K562 (cell line): Measurements from ENCODE around the gene BSPH1. TPM values are rescaled to one million over a fixed set of nuclear protein-coding genes. Genes with fewer than 3 reads are reported as not detected.
A peak's percentile ranks its signal among the peaks of the same experiment; 100 is the strongest.

Source experiments
- ATAC-seq: fragments of 200-7000 bp; cut with Tn5 transposase; 3 replicates; pipeline ENCODE4 v1.9.1; 2020; ENCODE audit warnings: moderate library complexity
- BruUV-seq: library from RNA; stranded (reverse); fragments of 400-500 nt; replicated peaks from 2 replicates; lab custom pipeline; 2021; lab: Mats Ljungman, UMichigan
- CTCF ChIA-PET: fragments of 300-600 bp; formaldehyde crosslinking; extraction: SDS; loops from one replicate; lab custom pipeline; 2021; ENCODE audit warnings: low intra/inter-chr PET ratio; lab: Yijun Ruan, JAX
- POLR2A ChIA-PET: fragments of 300-600, 350-650 bp; sonication (Branson Sonifier 250); formaldehyde crosslinking; extraction: SDS; loops from one replicate; lab custom pipeline; 2021; ENCODE audit warnings: antibody characterized with exemption, inconsistent platforms; lab: Yijun Ruan, JAX
- DNase-seq, 4 experiments: peaks; one replicate each; pipeline versions ENCODE4 v3.0.0 to v3.0.0-alpha.2; 2011 to 2018; ENCODE audit warnings: low spot score in 3 of 4, mixed read lengths in 3 of 4; ENCODE audit errors: extremely low read depth in 1 of 4
- FAIRE-seq: peaks from 2 replicates; lab custom pipeline; 2011; peaks lifted over from hg19 to GRCh38; lab: Jason Lieb, UNC
- H2AFZ ChIP-seq: 2 replicates; pipeline ENCODE4 v1.6.0; 2011; ENCODE audit warnings: low read depth, low read length, control low read depth, inconsistent platforms
- H3K27ac ChIP-seq: fragments of 200-600 bp; 3 replicates; pipeline ENCODE4 v1.8.0; 2011; ENCODE audit warnings: low read depth, mild to moderate bottlenecking, control low read depth, inconsistent platforms, low read length, moderate library complexity, mixed read lengths; ENCODE audit errors: extremely low read depth
- H3K27me3 ChIP-seq, 2 experiments: fragments of 300-600 bp in 1 of 2; 2 replicates in 1 of 2; 3 replicates in 1 of 2; pipeline versions ENCODE4 v1.6.0 to v1.8.0; 2011; ENCODE audit warnings: inconsistent platforms in 2 of 2, low read length in 2 of 2, mild to moderate bottlenecking in 1 of 2, mixed read lengths in 1 of 2, moderate library complexity in 1 of 2; ENCODE audit not compliant: control insufficient read depth in 2 of 2, insufficient read depth in 2 of 2
- H3K36me3 ChIP-seq: fragments of 300-600 bp; 3 replicates; pipeline ENCODE4 v1.8.0; 2011; ENCODE audit warnings: mild to moderate bottlenecking, low read length, inconsistent platforms; ENCODE audit not compliant: control insufficient read depth, insufficient read depth
- H3K4me1 ChIP-seq, 2 experiments: fragments of 200-600 bp in 1 of 2; replicated peaks in 1 of 2; 2 replicates in 1 of 2; 3 replicates in 1 of 2; pipeline versions ENCODE4 v1.5.1 to v1.8.0; 2011; ENCODE audit warnings: inconsistent platforms in 2 of 2, low read length in 2 of 2, mild to moderate bottlenecking in 1 of 2, mixed read lengths in 1 of 2, moderate library complexity in 1 of 2; ENCODE audit not compliant: control insufficient read depth in 2 of 2, insufficient read depth in 2 of 2
- H3K4me2 ChIP-seq: 2 replicates; pipeline ENCODE4 v1.6.1; 2011; ENCODE audit warnings: low read length, control low read depth, inconsistent platforms, mixed read lengths; ENCODE audit not compliant: insufficient read depth
- H3K4me3 ChIP-seq: fragments of 200-600 bp; sonication (generic), shearing (Covaris generic); 2 replicates; pipeline ENCODE4 v1.5.1; 2016; ENCODE audit warnings: control low read depth, inconsistent platforms
- H3K79me2 ChIP-seq: fragments of 200-600 bp; 3 replicates; pipeline ENCODE4 v1.8.0; 2011; ENCODE audit warnings: low read length, inconsistent platforms; ENCODE audit not compliant: control insufficient read depth, insufficient read depth
- H3K9ac ChIP-seq, 2 experiments: 2 replicates each; pipeline versions ENCODE4 v1.6.0 to v1.6.1; 2011; ENCODE audit warnings: low read depth in 2 of 2, low read length in 2 of 2, control low read depth in 1 of 2, inconsistent platforms in 1 of 2, mild to moderate bottlenecking in 1 of 2, mixed read lengths in 1 of 2; ENCODE audit not compliant: insufficient read depth in 1 of 2
- H3K9me1 ChIP-seq: one replicate; pipeline ENCODE4 v1.6.0; 2011; ENCODE audit warnings: inconsistent platforms, mild to moderate bottlenecking, low read length, moderate library complexity; ENCODE audit not compliant: control insufficient read depth, insufficient read depth
- H3K9me3 ChIP-seq: replicated peaks from 2 replicates; pipeline ENCODE4 v1.5.1; 2011; ENCODE audit warnings: low read depth, low read length, inconsistent platforms; ENCODE audit not compliant: control insufficient read depth, insufficient read depth
- H4K20me1 ChIP-seq: replicated peaks from 2 replicates; pipeline ENCODE4 v1.6.1; 2011; ENCODE audit warnings: low read length, inconsistent platforms, mixed read lengths; ENCODE audit not compliant: control insufficient read depth, insufficient read depth
- CBX1 ChIP-seq: sonication (generic); IDR thresholded peaks from 2 replicates; pipeline ENCODE4 v1.6.1; 2016; ENCODE audit warnings: antibody characterized with exemption, low read depth, mild to moderate bottlenecking
- CBX3 ChIP-seq, 2 experiments: IDR thresholded peaks; 1 replicate in 1 of 2; 2 replicates in 1 of 2; pipeline ENCODE4 v1.6.1; 2012; ENCODE audit warnings: inconsistent platforms in 2 of 2, low read length in 2 of 2, borderline replicate concordance in 1 of 2, control low read depth in 1 of 2
- CC2D1A ChIP-seq: fragments of 450-650 bp; IDR thresholded peaks from 2 replicates; pipeline ENCODE4 v1.6.1; 2017; ENCODE audit warnings: mild to moderate bottlenecking
- CHAMP1 ChIP-seq: fragments of 450-650 bp; IDR thresholded peaks from 2 replicates; pipeline ENCODE4 v1.6.1; 2016; ENCODE audit warnings: mild to moderate bottlenecking
- EHMT2 ChIP-seq: fragments of 450-650 bp; IDR thresholded peaks from 2 replicates; pipeline ENCODE4 v1.6.1; 2018; ENCODE audit warnings: antibody characterized with exemption
- HDAC2 ChIP-seq: fragments of 450-650 bp; IDR thresholded peaks from 2 replicates; pipeline ENCODE4 v1.6.1; 2016; ENCODE audit warnings: mild to moderate bottlenecking
- KAT8 ChIP-seq: fragments of 450-650 bp; IDR thresholded peaks from 2 replicates; pipeline ENCODE4 v1.6.1; 2016; ENCODE audit warnings: low read depth, mild to moderate bottlenecking
- MIER1 ChIP-seq: fragments of 450-650 bp; IDR thresholded peaks from 2 replicates; pipeline ENCODE4 v1.6.1; 2016; ENCODE audit warnings: antibody characterized with exemption, mild to moderate bottlenecking, low read depth
- NCOA4 ChIP-seq: fragments of 450-650 bp; IDR thresholded peaks from 2 replicates; pipeline ENCODE4 v1.6.1; 2018; ENCODE audit warnings: mild to moderate bottlenecking; ENCODE audit not compliant: partially characterized antibody
- RAD21 ChIP-seq, 2 experiments: fragments of 250-450 bp in 1 of 2; fragments of 450-650 bp in 1 of 2; sonication (Bioruptor Pico) in 1 of 2; formaldehyde crosslinking in 1 of 2; IDR thresholded peaks in 1 of 2; conservative IDR thresholded peaks in 1 of 2; 2 replicates each; pipeline versions ENCODE4 v1.4.0 to v1.8.0; 2020 to 2022; ENCODE audit warnings: mild to moderate bottlenecking in 2 of 2, moderate library complexity in 1 of 2
- SP2 ChIP-seq: IDR thresholded peaks from 2 replicates; pipeline ENCODE4 v1.6.1; 2011; ENCODE audit warnings: mild to moderate bottlenecking, low read depth, low read length, moderate library complexity; ENCODE audit not compliant: poor library complexity, severe bottlenecking; ENCODE audit errors: extremely low read depth
- THAP12 ChIP-seq: fragments of 250-450 bp; sonication (Bioruptor Pico); IDR thresholded peaks from 2 replicates; pipeline ENCODE4 v1.9.0; 2021; ENCODE audit warnings: mild to moderate bottlenecking, inconsistent platforms
- YBX1 ChIP-seq: fragments of 450-650 bp; IDR thresholded peaks from 2 replicates; pipeline ENCODE4 v1.7.1; 2016; ENCODE audit warnings: mild to moderate bottlenecking
- WGBS: fragments of 100-300 bp; shearing (Covaris generic); methylation state at CpG from one replicate; pipeline ENCODE4 v1.1.6; 2016; ENCODE audit warnings: low coverage, mixed read lengths; ENCODE audit not compliant: insufficient coverage; ENCODE audit errors: missing lambda C conversion rate; 5-methylcytosine and 5-hydroxymethylcytosine counted together
- in situ Hi-C: fragments of 300-500 bp; cut with MboI; formaldehyde crosslinking; loops from 4 replicates; pipeline ENCODE4 v1.15.0; 2018; ENCODE audit warnings: inconsistent platforms, mixed read lengths
- intact Hi-C: fragments of 100-400 bp; cut with micrococcal nuclease; formaldehyde crosslinking; loops from 2 replicates; pipeline ENCODE4 v1.14.2; 2022
- polyA plus RNA-seq, 8 experiments: library from polyadenylated mRNA; depleted of rRNA in 4 of 8; stranded (reverse) in 5 of 8; unstranded in 3 of 8; fragments of >200 nt; fragmentation: Nextera tagmentation in 2 of 8; fragmentation: Illumina TruSeq in 1 of 8; extraction: Ambion mirVana in 2 of 8; extraction: Trizol in 1 of 8; gene quantifications; 2 replicates each; pipeline versions ENCODE4 v1.2.1 to v1.2.3, GENCODE V29; 2011 to 2014; ENCODE audit warnings: inconsistent platforms in 1 of 8, missing spikeins in 1 of 8
- total RNA-seq, 7 experiments: library from RNA; depleted of rRNA in 6 of 7; stranded (reverse); fragments of >200 nt in 6 of 7; fragmentation: Illumina TruSeq in 2 of 7; extraction: Trizol in 2 of 7; gene quantifications; 2 replicates each; pipeline versions ENCODE4 v1.2.1 to v1.2.3, GENCODE V29; 2011 to 2021; ENCODE audit warnings: low replicate concordance in 1 of 7
- TF ChIP-seq, protein P1 (sequence below), 3 experiments: IDR thresholded peaks in 2 of 3; conservative IDR thresholded peaks in 1 of 3; 2 replicates each; pipeline ENCODE4 v1.5.1; 2011 to 2012; ENCODE audit warnings: low read length in 3 of 3, mild to moderate bottlenecking in 3 of 3, control low read depth in 2 of 3, improper control_type of control experiment in 1 of 3, inconsistent platforms in 1 of 3, low read depth in 1 of 3, mixed read lengths in 1 of 3, moderate library complexity in 1 of 3; ENCODE audit not compliant: insufficient read depth in 2 of 3

BSPH1 gene
- total and polyA plus RNA-seq, 9 of the 15 experiments (the other 6 are each of a cell fraction or from before 2014, with no cell fraction given) = not detected

- Histone ChIP-seq H3K9me1 (no peaks in the 10 kb centered on the region), H2AFZ (peak overlapping the region; percentile 71), H3K4me1 (no peaks in the 10 kb centered on the region; a peak in 1 of 5 replicates)
- POLR2A ChIA-PET = interaction anchor here (0.6 to 1.0 kb wide), 2 partner anchors 11 to 358 kb away, joined by 3 to 5 read pairs; no protein-coding TSS in a partner anchor
- intact Hi-C loops = no loop called here
- ATAC-seq (peak; percentile 58; the same call in 2 of the 3 replicates), DNase-seq (peak; percentile 36 to 52 (median 44))
- WGBS = 2% methylated on average over 6 of the region's 6 CpGs
- TF ChIP-seq YBX1 (no peak), KAT8 (no peak), CC2D1A (peak; percentile 78), EHMT2 (peak; percentile 44; the same call in 1 of the 2 replicates), SP2 (peak; percentile 15), RAD21 (CRISPR knock-in tag; conservative IDR thresholded peaks at IDR 0.05 in 1 of 2, IDR thresholded peaks at IDR 0.05 in 1 of 2) (0 out of 4 replicates have a peak, but pooled peaks of 1 of the 2 experiments have one; percentile 5), CHAMP1 (0 out of 2 replicates have a peak, but pooled peaks have one; percentile 15), CBX3 (IDR thresholded peaks at IDR 0.05; ENCODE audit: borderline replicate concordance in 1 of 2, low read length in 2 of 2) (peak in 1 of 2 experiments; percentile 30; a peak in 1 of 3 replicates), HDAC2 (no peak), THAP12 (0 out of 2 replicates have a peak, but pooled peaks have one; percentile 37), CBX1 (peak; percentile 50; the same call in 1 of the 2 replicates), NCOA4 (no peak), MIER1 (no peak)
- TF ChIP-seq, protein P1, sequence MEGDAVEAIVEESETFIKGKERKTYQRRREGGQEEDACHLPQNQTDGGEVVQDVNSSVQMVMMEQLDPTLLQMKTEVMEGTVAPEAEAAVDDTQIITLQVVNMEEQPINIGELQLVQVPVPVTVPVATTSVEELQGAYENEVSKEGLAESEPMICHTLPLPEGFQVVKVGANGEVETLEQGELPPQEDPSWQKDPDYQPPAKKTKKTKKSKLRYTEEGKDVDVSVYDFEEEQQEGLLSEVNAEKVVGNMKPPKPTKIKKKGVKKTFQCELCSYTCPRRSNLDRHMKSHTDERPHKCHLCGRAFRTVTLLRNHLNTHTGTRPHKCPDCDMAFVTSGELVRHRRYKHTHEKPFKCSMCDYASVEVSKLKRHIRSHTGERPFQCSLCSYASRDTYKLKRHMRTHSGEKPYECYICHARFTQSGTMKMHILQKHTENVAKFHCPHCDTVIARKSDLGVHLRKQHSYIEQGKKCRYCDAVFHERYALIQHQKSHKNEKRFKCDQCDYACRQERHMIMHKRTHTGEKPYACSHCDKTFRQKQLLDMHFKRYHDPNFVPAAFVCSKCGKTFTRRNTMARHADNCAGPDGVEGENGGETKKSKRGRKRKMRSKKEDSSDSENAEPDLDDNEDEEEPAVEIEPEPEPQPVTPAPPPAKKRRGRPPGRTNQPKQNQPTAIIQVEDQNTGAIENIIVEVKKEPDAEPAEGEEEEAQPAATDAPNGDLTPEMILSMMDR (IDR thresholded peaks at IDR 0.05 in 2 of 3, conservative IDR thresholded peaks at IDR 0.05 in 1 of 3; ENCODE audit: insufficient read depth in 2 of 3, low read depth in 1 of 3, low read length in 3 of 3) = peak; percentile 41 to 63 (median 55); a peak in 5 of 6 replicates
- TF ChIP-seq, all 486 proteins: peak for 9
- H3K27ac ChIP-seq = no peak overlapping the region
- no peaks in the 10 kb centered on the region for H3K36me3 ChIP-seq
- H3K9me3 ChIP-seq = no peaks in the 10 kb centered on the region; the same call in 1 of the 2 replicates
- in situ Hi-C loops = no loop called here
- peak; percentile 71 for FAIRE-seq
- BruUV-seq = no TSS peak
- no peaks in the 10 kb centered on the region; a peak in 2 of 5 replicates for H3K27me3 ChIP-seq
- peak overlapping the region; percentile 42 for H3K4me2 ChIP-seq
- no peak overlapping the region for H3K4me3 ChIP-seq
- H3K9ac ChIP-seq = no peak overlapping the region
- H4K20me1 ChIP-seq = no peaks in the 10 kb centered on the region
- H3K79me2 ChIP-seq = no peaks in the 10 kb centered on the region
- CTCF ChIA-PET = no interaction called here
These were observed 14.8 kb upstream of the BSPH1 start for GRCh38 chr19:48006762-48007161.
